Activated CD4-positive, CD25-positive, alpha-beta regulatory T cell (primary cell): Measurements from ENCODE around the gene PTF1A.

Experiments used
- DNase-seq, 4 experiments: peaks; one replicate each; lab custom pipeline; 2025; lab: John Stamatoyannopoulos, UW

Gene PTF1A

GRCh38 chr10:23187155-23187554 is 5.0 kb upstream of the PTF1A start:
- DNase-seq = no peak

DNA sequence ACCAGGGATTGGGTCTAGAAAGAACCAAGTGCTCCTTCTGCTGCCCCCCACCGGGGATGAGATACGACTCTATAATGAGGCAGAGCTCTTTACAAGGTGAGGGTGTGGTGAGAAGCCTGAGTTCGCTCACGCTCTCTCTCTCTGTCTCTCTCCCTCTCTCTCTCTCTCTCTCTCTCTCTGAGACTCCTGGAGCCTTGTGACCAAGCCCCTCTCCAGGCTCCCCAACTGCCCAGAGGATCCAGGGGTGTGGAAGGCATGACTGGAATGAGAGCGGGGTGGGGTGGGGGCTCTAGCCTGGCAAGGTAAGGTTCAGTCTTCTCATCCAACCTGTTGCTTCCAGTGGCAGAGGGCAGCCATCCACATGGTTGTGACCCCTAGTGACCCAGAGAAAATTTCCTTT is 3.1 kb upstream of the PTF1A start:
- no peak for DNase-seq

DNA sequence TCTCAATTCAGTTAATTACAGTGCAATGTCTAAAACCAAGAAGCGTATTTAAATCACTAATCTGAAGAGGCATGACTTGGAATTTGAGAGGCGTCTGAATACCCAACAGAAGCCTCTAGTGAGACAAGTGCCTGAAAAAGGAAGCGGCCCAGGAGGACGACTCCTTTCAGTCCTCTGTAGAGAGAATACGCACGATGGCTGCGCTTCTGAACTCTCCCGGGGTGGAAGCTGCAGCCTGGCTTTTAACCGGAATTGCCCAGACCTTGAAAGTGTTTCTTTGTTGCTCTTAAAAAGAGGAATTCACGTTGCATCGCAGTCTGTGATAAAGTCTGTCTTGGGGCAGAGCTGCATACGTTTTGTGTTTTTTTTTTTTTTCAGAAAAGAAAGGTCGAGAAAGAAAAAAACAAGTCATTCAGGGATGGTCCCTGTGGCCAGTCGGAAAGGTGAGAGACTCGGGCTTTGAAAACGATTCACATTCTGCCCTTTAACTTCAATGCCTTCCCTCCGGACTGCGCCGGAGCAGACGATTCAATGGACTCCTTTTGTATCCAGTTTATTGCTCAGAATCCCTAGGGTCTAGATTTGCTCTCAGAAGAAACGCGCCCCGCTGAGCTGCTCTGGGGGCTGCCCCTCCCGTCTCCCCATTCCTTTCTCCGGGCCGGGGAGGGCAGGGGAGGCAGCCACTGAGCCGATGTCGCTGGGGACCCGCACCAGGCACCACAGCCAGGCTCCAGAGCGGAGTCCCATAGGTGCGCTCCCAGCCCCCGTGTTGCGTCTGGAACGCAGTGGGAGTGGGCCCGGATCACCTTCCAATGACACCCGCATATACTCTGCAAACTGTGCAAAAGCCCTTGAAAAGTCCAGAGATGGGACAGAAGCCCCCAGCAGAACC is 994 bp upstream of the PTF1A start:
- DNase-seq = no peak

DNA sequence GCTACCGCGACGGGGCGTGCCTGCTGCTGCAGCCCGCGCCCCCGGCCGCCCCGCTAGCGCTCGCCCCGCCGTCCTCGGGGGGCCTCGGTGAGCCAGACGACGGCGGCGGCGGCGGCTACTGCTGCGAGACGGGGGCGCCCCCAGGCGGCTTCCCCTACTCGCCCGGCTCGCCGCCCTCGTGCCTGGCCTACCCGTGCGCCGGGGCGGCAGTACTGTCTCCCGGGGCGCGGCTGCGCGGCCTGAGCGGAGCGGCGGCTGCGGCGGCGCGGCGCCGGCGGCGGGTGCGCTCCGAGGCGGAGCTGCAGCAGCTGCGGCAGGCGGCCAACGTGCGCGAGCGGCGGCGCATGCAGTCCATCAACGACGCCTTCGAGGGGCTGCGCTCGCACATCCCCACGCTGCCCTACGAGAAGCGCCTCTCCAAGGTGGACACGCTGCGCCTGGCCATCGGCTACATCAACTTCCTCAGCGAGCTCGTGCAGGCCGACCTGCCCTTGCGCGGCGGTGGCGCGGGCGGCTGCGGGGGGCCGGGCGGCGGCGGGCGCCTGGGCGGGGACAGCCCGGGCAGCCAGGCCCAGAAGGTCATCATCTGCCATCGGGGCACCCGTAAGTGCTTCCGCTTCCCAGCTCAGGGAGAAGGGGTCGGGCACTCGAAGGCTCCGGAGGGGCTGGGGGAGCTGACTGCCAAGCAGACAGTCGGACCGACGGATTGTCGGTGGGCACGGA is 761 bp downstream of the PTF1A start:
- no peak for DNase-seq

- no peak for DNase-seq
Measured at GRCh38 chr10:23193435-23194074, 1.4 kb downstream of the PTF1A start.

GRCh38 chr10:23194471-23194965 is 2.4 kb downstream of the PTF1A start:
- no peak for DNase-seq

- no peak for DNase-seq
Measured at GRCh38 chr10:23194966-23195845, 3.1 kb downstream of the PTF1A start.

- DNase-seq = no peak
Measured at GRCh38 chr10:23195846-23196600, 3.9 kb downstream of the PTF1A start.

DNA sequence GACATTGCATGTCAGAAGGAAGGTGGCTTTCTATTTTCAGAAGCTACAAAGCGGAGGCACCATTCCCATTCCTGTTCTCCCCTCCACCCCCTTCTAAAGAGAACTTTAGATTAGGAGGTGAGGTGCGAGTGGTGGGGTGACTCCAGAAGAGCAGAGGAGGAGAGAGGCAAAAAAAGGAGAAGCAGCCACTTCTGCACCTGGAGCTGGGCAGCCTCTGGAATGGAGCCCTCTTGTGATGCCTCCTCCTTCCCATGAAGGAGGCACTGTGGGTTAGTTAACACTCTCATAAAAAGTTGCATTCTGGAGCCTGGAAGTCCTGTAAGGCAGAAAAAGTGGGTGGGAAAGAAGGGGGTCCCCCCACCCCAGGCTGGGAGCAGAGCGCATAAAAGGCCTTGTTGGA is 4.8 kb downstream of the PTF1A start:
- no peak for DNase-seq

DNA sequence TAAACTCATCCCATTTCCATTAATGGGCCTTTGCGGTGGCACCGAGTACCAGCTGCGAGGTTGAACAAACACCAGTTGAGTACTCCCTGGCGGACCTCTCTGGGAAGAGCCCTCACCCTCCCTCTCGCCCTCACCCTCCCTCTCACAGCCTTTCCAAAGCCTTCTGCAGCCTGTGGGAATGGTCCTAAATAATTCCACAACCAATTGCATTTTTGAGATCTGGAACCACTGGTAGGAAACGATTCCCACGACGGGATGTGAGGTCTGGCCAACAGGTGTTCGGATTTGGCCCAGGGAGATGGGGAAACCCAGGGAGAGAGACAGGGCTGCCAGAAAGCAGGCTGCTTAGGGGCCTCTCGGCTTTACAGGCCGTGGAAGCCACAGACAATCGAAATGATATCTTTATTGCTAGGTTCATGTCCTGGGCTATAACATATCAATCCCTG is 5.3 kb downstream of the PTF1A start:
- no peak for DNase-seq

GRCh38 chr10:23198610-23198939 is 6.5 kb downstream of the PTF1A start:
- DNase-seq = no peak

DNA sequence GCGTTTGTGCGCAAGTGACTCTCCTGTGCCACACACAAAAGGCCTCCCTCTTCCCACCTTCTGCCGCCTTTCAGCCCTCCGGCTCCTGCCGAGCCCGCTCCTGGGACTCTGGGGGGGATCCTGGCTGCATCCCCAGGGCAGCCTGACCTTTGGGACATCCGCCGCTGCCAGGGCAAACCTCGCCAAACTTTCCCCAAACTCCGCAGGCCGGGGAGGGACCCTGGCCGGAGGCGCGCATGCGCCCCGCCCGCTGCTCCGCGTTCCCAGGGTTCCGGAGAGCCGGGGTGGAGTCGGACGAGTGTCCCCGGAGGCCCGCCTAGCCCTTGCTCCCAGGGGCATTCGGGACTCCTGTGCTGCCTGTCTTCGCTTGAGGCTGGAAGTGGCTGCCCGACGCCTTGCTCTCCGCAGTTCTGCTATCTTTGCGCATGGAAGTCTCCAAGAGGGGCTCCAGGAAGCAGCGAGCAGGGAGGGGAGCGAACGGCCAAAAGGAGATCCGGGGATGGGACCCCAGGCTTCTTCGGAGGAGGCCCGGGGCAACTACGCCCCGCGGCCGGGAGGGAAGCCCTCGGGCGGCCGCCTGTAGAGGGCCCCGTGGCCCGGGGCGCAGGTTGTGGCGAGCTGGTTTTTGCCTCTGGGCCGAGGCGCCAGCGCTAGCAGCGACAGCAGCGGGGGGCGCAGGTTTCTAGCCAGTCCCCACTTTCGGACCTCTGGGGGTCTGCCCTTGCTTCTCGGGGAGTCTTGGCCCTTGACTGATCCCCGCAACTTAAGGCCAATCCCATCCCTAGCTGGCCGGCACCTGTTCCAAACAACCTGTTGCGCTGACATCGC is 7.0 kb downstream of the PTF1A start:
- DNase-seq = no peak

GRCh38 chr10:23199768-23200511 is 7.8 kb downstream of the PTF1A start:
- no peak for DNase-seq

DNA sequence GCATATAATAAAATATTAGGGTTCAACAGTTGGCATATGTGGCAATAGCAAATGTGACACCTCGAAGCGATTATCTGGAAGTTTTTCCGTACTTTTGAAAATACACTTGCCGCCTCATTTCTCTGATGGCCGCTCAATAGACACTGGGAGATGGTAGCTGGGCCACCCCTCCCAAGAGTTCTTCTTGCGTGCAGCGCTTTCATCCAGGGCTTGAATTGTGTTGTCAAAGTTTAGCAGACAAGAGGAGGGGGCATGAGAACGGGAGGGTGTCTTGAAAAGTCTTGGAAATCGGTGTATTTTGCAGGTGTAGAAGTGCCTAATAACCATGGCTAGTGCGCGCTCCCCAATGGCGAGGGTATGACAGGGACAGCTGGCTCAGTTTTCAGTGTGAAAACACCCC is 8.5 kb downstream of the PTF1A start:
- DNase-seq = no peak

DNA sequence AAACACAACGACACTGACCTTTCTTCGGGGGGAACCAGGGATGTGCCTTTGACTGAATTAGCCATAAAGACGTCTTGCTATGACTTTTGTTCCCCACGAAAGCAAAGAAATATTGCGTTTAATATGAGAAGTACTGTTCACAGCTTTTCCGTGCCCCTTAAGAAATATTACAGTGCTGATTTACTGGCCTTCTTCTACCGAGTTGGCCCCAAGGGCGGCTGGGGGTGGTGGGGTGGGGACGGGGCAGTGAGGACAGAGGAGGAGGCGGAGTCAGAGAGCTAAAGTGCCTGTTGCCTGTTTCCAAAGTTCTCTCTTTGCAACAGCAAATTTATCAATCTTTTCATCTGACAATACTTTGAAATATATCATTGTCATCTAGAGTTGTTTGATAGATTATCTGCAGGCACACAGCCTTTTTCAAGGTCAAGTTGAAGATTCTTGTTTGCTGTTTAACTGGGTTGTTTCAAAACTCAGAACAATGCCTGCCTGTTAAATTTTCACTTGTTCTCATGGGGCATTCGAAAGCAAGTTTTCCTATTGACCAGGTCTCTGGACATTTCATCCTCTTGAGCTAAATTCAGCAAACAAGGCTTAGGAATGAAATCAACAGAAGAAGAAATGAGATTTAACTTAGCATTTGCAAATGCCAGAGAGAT is 9.0 kb downstream of the PTF1A start:
- no peak for DNase-seq

DNA sequence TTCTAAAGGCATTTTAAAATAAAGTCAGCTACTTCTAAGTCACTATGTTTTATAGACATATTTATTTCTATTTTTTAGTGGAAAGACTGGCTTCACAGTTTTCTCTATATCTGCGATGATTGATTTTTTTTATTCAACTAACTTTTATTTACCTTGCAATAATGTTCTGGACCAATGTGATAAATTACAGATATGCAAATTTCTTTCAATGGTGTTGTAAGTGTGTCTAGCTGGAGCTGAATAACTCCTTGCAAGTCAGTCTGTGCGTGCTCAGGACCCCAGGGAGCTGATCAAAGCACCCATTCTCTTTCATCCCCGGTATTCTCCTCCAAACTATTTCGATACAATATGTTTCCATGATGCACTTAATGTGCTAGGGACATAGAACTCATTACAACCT is 9.7 kb downstream of the PTF1A start:
- no peak for DNase-seq

DNA sequence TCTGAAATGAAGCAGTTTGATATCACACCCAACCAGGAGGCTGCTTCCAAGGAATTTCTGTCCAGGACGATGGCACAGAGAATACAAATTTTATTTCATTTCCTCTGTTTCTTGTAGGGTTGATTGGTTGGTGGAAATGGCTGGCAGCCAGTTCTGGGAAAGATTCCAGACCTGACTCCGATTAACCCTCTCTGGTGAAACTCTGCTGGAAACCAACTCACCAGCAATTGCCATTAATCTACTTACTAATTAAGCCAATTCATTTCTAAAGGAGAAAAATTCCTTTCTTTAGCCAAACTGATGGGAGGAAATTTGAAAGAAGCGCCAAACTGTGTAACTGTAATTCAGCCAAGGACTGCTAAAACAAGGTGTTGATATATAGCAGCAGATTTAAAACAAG is 10.7 kb downstream of the PTF1A start:
- no peak for DNase-seq

GRCh38 chr10:23203369-23204325 is 11.5 kb downstream of the PTF1A start:
- DNase-seq = no peak
